Prostate gland (tissue), 2 donors: ENCODE data around the gene TOMM40. TPM values are rescaled to one million over a fixed set of nuclear protein-coding genes. Genes with fewer than 3 reads are reported as not detected.
"Not testable (repeated sequence)": the region's sequence is repeated elsewhere in the genome, so short reads cannot be mapped to it uniquely, and the experiment has no call there.

Experiments used
- DNase-seq: peaks from one replicate; pipeline ENCODE4 v3.0.0-alpha.2; 2019; ENCODE audit warnings: low spot score
- H3K27ac ChIP-seq, 2 donors: fragments of 200-600 bp; sonication (generic); 2 replicates each; pipeline ENCODE4 v1.5.1; 2017 to 2019
- H3K27me3 ChIP-seq: fragments of 200-600 bp; sonication (generic); replicated peaks from 2 replicates; pipeline ENCODE4 v1.5.1; 2019; ENCODE audit not compliant: insufficient read depth
- H3K36me3 ChIP-seq, 2 donors: fragments of 200-600 bp; sonication (generic); 1 replicate in 1 of 2; 2 replicates in 1 of 2; pipeline versions ENCODE4 v1.5.1 to v1.8.1; 2017 to 2019
- H3K4me1 ChIP-seq: fragments of 200-600 bp; sonication (generic); replicated peaks from 2 replicates; pipeline ENCODE4 v1.5.1; 2019
- H3K4me3 ChIP-seq, 2 donors: fragments of 200-600 bp; sonication (generic); 2 replicates each; pipeline ENCODE4 v1.5.1; 2017 to 2019
- H3K9me3 ChIP-seq: fragments of 200-600 bp; sonication (generic); 2 replicates; pipeline ENCODE4 v1.5.1; 2017
- CTCF ChIP-seq, 4 experiments: fragments of 200-600 bp in 2 of 4; fragments of 450-650 bp in 2 of 4; sonication (generic) in 2 of 4; IDR thresholded peaks; 1 replicate in 3 of 4; 2 replicates in 1 of 4; pipeline ENCODE4 v1.5.1; 2016 to 2019; ENCODE audit warnings: antibody characterized with exemption in 4 of 4, mild to moderate bottlenecking in 2 of 4, moderate library complexity in 2 of 4
- POLR2A ChIP-seq: fragments of 450-650 bp; IDR thresholded peaks from one replicate; pipeline ENCODE4 v1.6.1; 2016; ENCODE audit warnings: antibody characterized with exemption, mild to moderate bottlenecking
- POLR2AphosphoS5 ChIP-seq: sonication (generic); formaldehyde crosslinking; IDR thresholded peaks from one replicate; pipeline ENCODE4 v1.6.1; 2017; ENCODE audit warnings: antibody characterized with exemption
- WGBS: methylation state at CpG from one replicate; pipeline ENCODE4 v1.1.5; 2018; 5-methylcytosine and 5-hydroxymethylcytosine counted together
- intact Hi-C: fragments of 100-400 bp; cut with DNase I; formaldehyde crosslinking; loops from one replicate; pipeline ENCODE4 v1.14.2; 2022
- total RNA-seq, 2 donors: library from RNA; depleted of rRNA; stranded (reverse); fragments of >200 nt; gene quantifications; one replicate each; pipeline ENCODE4 v1.1.0, GENCODE V29; 2016

TOMM40 gene
- total RNA-seq, 2 donors from 2014 or later = 44.9 to 81.3 TPM

- WGBS = 76% methylated on average over 8 of the region's 8 CpGs
- DNase-seq = no peak
- H3K27ac ChIP-seq = no peak overlapping the region
- TF ChIP-seq POLR2AphosphoS5 (no peak), CTCF (IDR thresholded peaks at IDR 0.05) (no peak), POLR2A (no peak)
- H3K9me3 ChIP-seq = no peaks in the 10 kb centered on the region
- intact Hi-C loops = no loop called here
- no peak overlapping the region for H3K4me3 ChIP-seq
- H3K27me3 ChIP-seq = no peaks in the 10 kb centered on the region
- no peaks in the 10 kb centered on the region for H3K4me1 ChIP-seq
- no peaks in the 10 kb centered on the region for H3K36me3 ChIP-seq
Measured at GRCh38 chr19:44924243-44924725, 33.2 kb downstream of the TOMM40 start.

GRCh38 chr19:44925114-44925891 lies 34.2 kb downstream of the TOMM40 start:
- intact Hi-C loops = no loop called here
- H3K4me3 ChIP-seq = no peak overlapping the region
- DNase-seq = no peak
- H3K4me1 ChIP-seq = no peaks in the 10 kb centered on the region
- no peaks in the 10 kb centered on the region for H3K9me3 ChIP-seq
- H3K27ac ChIP-seq = no peak overlapping the region
- H3K36me3 ChIP-seq = no peaks in the 10 kb centered on the region
- H3K27me3 ChIP-seq = no peaks in the 10 kb centered on the region
- 60% methylated on average over 8 of the region's 8 CpGs for WGBS
- TF ChIP-seq CTCF (IDR thresholded peaks at IDR 0.05) (no peak), POLR2A (no peak), POLR2AphosphoS5 (no peak)

- DNase-seq, H3K27ac ChIP-seq, H3K9me3 ChIP-seq, H3K4me1 ChIP-seq, H3K36me3 ChIP-seq, intact Hi-C loops, H3K27me3 ChIP-seq: not testable (repeated sequence)
- peak overlapping the region in 1 of 2 donors; percentile 7 for H3K4me3 ChIP-seq
- 35% methylated on average over 19 of the region's 19 CpGs for WGBS
Measured at GRCh38 chr19:44926245-44927077, 35.4 kb downstream of the TOMM40 start.

GRCh38 chr19:44927746-44928145 lies 36.7 kb downstream of the TOMM40 start:
- WGBS = 50% methylated on average over 5 of the region's 5 CpGs
- Histone ChIP-seq H3K27me3 (no peaks in the 10 kb centered on the region), H3K27ac (no peak overlapping the region), H3K36me3 (no peaks in the 10 kb centered on the region), H3K4me1 (no peaks in the 10 kb centered on the region), H3K4me3 (no peak overlapping the region), H3K9me3 (no peaks in the 10 kb centered on the region)
- intact Hi-C loops = no loop called here
- no peak for TF ChIP-seq POLR2A
- TF ChIP-seq CTCF (IDR thresholded peaks at IDR 0.05) = no peak
- no peak for TF ChIP-seq POLR2AphosphoS5
- no peak for DNase-seq

- Histone ChIP-seq H3K4me1 (no peaks in the 10 kb centered on the region), H3K4me3 (no peak overlapping the region), H3K27ac (no peak overlapping the region), H3K27me3 (no peaks in the 10 kb centered on the region), H3K9me3 (no peaks in the 10 kb centered on the region), H3K36me3 (no peaks in the 10 kb centered on the region)
- TF ChIP-seq CTCF (IDR thresholded peaks at IDR 0.05) = no peak
- TF ChIP-seq POLR2AphosphoS5 = no peak
- no peak for TF ChIP-seq POLR2A
- 88% methylated on average over 7 of the region's 7 CpGs for whole genome bisulfite sequencing
- DNase-seq = no peak
- intact Hi-C loops = no loop called here
Measured at GRCh38 chr19:44930088-44930487, 39.0 kb downstream of the TOMM40 start.
